IgD-negative memory B cell (primary cell): ENCODE results near the gene TMEM178A. TPM values are rescaled to one million over a fixed set of nuclear protein-coding genes. Genes with fewer than 3 reads are reported as not detected.
"Not testable (repeated sequence)": the region's sequence is repeated elsewhere in the genome, so short reads cannot be mapped to it uniquely, and the experiment has no call there.

Experiments used
- H3K27ac Mint-ChIP-seq, 3 donors: one replicate each; pipeline ENCODE4 v1.8.0; 2020 to 2022; ENCODE audit warnings: mild to moderate bottlenecking in 3 of 3, mixed read lengths in 3 of 3, moderate library complexity in 1 of 3
- H3K27me3 Mint-ChIP-seq: one replicate; pipeline ENCODE4 v1.8.0; 2021; ENCODE audit warnings: mixed read lengths
- H3K36me3 Mint-ChIP-seq: one replicate; pipeline ENCODE4 v1.8.0; 2020; ENCODE audit warnings: mild to moderate bottlenecking, mixed read lengths
- H3K4me1 Mint-ChIP-seq, 3 donors: one replicate each; pipeline ENCODE4 v1.8.0; 2020 to 2022; ENCODE audit warnings: mixed read lengths in 3 of 3, mild to moderate bottlenecking in 1 of 3
- H3K4me3 Mint-ChIP-seq, 4 donors: one replicate each; pipeline ENCODE4 v1.8.0; 2020 to 2022; ENCODE audit warnings: mild to moderate bottlenecking in 4 of 4, mixed read lengths in 4 of 4, moderate library complexity in 3 of 4
- H3K9me3 Mint-ChIP-seq, 3 donors: one replicate each; pipeline ENCODE4 v1.8.0; 2020 to 2021; ENCODE audit warnings: mixed read lengths in 3 of 3, mild to moderate bottlenecking in 1 of 3
- polyA plus RNA-seq: library from polyadenylated mRNA; unstranded; fragments of 300-500 nt; fragmentation: Illumina TruSeq; gene quantifications from one replicate; pipeline ENCODE4 v1.2.3, GENCODE V29; 2021

The TMEM178A gene
- polyA plus RNA-seq, 1 donor from 2014 or later, result not detected

DNA sequence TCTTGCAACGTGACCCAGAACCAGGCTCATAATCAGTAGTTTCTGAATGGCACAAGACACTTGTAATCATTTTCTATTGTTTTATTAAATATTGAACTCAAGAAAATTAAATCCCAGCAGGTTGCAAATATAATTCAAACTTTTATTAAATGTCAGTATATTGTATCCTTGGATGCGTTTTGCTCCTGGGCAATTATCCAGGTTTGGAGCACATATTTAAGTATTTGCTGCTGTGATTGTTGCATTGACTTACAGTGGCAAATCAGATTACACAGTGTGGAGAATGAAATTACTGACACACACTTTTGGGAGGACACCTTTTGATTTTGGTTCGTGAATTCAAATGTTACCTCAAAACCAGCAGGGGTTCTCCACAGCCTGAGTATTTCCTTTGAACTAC lies 27.1 kb upstream of the TMEM178A start:
- Mint-ChIP-seq H3K36me3 (no peaks in the 10 kb centered on the region), H3K4me1 (no peaks in the 10 kb centered on the region), H3K4me3 (no peak overlapping the region), H3K27me3 (peaks cover 4% of the 10 kb centered on the region), H3K9me3 (peaks cover 0 to 2% (median 0%) of the 10 kb centered on the region in 3 donors), H3K27ac (no peak overlapping the region)

DNA sequence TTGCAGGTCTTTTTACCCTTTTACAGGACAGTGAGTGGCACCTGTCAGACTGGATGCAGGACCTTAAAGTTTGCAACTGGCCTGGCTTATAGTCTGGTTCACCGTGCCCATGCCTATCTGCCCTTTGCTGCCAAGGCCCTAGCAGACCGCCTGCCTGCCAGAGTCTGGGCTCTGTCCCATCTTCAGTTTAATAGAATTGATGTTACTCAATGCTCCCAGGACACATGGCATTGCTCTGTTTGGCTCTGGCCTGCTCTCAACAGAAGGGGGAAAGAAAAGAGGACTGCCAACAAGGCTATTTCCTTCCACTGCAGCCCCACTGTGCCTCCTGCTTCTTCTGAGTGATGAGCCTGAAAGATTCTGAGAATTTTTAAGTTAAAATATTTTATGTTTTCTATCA lies 25.6 kb upstream of the TMEM178A start:
- Mint-ChIP-seq H3K4me3 (no peak overlapping the region), H3K9me3 (peaks cover 0 to 2% (median 0%) of the 10 kb centered on the region in 3 donors), H3K4me1 (no peaks in the 10 kb centered on the region), H3K27me3 (peaks cover 4% of the 10 kb centered on the region), H3K27ac (no peak overlapping the region), H3K36me3 (no peaks in the 10 kb centered on the region)

DNA sequence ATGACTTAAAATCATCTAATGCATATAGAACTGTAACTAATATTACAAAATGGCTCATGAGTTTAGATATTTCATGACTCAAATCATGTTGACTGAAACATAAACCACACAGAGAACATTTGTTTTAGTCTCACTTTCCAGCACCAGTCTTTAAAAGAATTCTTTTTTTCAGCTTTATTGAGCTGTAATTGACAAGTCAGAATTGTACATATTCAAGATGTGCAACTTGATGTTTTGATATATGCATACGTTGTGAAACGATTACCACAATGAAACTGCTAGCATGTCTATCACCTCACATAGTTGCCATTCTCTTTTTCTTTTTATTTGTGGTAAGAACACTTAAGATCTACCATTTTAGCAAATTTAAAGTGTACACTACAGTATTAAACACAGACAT lies 25.0 kb upstream of the TMEM178A start:
- Mint-ChIP-seq H3K27ac (no peak overlapping the region), H3K27me3 (peaks cover 4% of the 10 kb centered on the region), H3K4me1 (no peaks in the 10 kb centered on the region), H3K9me3 (peaks cover 0 to 2% (median 0%) of the 10 kb centered on the region in 3 donors), H3K36me3 (no peaks in the 10 kb centered on the region), H3K4me3 (no peak overlapping the region)

DNA sequence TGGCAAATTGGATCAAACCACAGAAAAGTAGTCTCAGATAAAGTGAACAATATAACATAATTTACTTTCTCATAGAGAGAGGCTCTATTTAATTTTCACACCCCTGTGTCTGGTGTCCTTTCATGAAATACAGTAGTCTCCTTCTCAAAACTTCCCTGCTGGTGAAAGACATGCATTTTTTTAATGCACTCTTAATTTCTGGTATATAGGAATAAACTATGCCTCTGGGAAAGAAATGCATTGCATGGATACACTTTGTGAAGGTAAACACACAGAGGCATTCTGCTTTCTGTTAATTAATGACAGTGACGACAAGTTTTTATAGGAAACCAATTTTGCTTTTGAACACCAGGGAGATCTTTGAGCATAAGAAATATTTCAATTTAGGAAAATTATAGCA lies 24.1 kb upstream of the TMEM178A start:
- no peaks in the 10 kb centered on the region for H3K36me3 Mint-ChIP-seq
- H3K4me1 Mint-ChIP-seq, result no peaks in the 10 kb centered on the region
- H3K27ac Mint-ChIP-seq, result no peak overlapping the region
- peaks cover 3% of the 10 kb centered on the region for H3K27me3 Mint-ChIP-seq
- no peak overlapping the region for H3K4me3 Mint-ChIP-seq
- H3K9me3 Mint-ChIP-seq, result peaks cover 0 to 2% (median 0%) of the 10 kb centered on the region in 3 donors

DNA sequence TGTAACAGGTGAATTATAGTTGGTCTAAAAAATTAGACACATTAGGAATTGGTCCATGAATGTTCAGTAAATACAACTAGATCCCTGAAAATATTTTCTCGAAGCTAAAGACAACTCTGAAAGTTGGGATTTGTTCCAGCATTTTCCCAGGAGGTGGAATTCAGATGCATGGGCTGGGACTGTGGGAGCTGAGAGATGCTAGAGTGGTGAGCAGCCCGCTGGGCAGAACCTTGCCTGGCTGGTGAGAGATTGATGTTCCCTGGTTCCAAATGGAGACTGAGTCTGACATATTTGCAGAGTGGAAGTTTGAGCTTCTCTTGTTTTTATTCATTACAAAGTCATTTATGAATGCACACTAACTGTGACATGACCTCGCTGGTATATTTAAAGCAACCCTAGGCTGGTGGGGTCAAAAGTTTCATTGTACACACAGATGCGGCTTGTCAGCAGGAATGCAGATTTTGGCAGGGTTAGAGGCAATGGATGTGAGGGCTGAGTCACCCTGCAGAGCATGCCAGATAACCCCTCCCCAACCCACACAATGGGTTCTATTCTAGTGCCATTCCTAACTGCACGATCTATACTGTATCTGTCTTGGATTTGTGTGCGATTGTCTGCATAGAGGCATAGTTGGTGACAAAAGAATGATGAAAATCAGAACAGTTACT lies 23.5 kb upstream of the TMEM178A start:
- H3K27ac Mint-ChIP-seq, result peak overlapping the region in 1 of 3 donors; percentile 14

DNA sequence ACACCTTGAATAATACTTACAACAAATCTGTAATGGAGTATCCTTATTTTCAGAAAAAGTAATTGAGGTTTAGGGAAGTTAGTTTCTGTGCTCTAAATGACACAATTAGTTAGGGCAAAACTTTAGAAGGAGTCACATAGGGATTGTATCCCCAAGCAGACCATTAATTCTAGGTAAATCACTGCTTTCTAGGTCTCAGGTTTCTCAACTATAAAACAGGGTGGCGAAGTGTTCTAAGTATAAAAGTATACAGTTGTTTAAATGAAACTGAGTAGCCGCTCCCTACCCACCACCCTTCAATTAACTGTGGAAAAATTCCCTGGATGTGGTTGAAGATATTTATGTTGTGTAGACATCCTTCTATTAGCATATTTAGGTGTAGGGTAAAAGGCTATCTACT lies 19.9 kb upstream of the TMEM178A start:
- no peak overlapping the region for H3K27ac Mint-ChIP-seq
- no peaks in the 10 kb centered on the region for H3K9me3 Mint-ChIP-seq
- H3K36me3 Mint-ChIP-seq, result no peaks in the 10 kb centered on the region
- H3K27me3 Mint-ChIP-seq, result no peaks in the 10 kb centered on the region
- no peak overlapping the region for H3K4me3 Mint-ChIP-seq
- no peaks in the 10 kb centered on the region for H3K4me1 Mint-ChIP-seq

More for the DNA sequence above, 23.5 kb upstream of the TMEM178A start:
- H3K27me3 Mint-ChIP-seq, result peaks cover 3% of the 10 kb centered on the region
- H3K4me1 Mint-ChIP-seq, result no peaks in the 10 kb centered on the region
- H3K9me3 Mint-ChIP-seq, result peaks cover 0 to 2% (median 0%) of the 10 kb centered on the region in 3 donors
- H3K4me3 Mint-ChIP-seq, result no peak overlapping the region
- no peaks in the 10 kb centered on the region for H3K36me3 Mint-ChIP-seq

DNA sequence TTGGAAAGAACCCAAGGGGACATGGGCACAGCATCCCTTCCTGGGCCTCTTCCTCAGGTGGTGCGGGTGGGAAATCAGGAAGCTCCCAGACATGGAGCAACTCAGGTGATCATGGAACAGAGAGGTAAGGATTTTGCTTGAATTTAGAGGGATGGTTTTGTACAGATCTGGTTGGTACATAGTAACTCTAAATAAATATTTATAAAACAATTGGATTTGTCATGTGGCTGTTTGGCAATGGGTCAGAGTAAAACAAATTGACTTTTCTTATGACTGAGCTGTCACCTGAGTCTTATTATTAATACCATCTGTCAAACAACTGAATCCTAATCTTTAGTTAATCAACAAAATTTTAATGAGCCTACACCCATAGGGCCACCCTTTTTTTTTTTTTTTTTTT lies 19.4 kb upstream of the TMEM178A start:
- H3K4me3 Mint-ChIP-seq, result no peak overlapping the region
- no peaks in the 10 kb centered on the region for H3K36me3 Mint-ChIP-seq
- H3K27me3 Mint-ChIP-seq, result no peaks in the 10 kb centered on the region
- no peaks in the 10 kb centered on the region for H3K4me1 Mint-ChIP-seq
- H3K27ac Mint-ChIP-seq, result no peak overlapping the region
- H3K9me3 Mint-ChIP-seq, result no peaks in the 10 kb centered on the region

DNA sequence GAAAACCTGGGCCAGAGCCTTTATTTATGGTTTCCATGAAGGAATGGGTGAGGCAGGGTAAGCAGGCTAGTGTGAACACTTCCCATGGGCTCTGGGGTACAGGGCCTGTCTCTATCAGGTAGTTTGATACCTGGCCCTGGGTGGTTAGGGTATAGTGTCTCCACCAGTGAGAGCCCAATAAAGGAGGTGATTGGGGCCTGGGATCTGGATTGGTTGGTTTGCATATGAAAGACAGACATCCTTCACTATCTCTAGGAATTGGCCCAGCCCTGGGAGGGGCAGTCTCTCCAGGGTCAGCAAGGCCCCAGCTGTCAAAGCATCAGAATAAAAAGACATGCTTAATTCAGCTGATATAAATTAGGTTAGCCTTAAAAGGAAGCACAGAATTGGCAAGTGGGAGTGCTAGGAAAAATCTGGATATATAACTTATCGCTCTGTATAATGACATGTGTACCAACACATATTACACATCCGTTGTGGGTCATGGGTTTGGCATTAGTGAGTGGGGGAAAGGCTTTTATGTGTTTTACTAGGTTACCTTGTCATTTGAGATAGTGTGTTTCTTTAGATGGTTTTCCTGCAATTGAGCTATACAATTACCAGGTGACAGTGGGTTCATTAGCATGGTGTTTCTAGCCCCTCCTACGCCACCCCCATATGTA lies 18.5 kb upstream of the TMEM178A start:
- Mint-ChIP-seq H3K27ac (no peak overlapping the region), H3K4me3 (no peak overlapping the region), H3K4me1 (no peaks in the 10 kb centered on the region), H3K27me3 (no peaks in the 10 kb centered on the region), H3K9me3 (no peaks in the 10 kb centered on the region), H3K36me3 (no peaks in the 10 kb centered on the region)

DNA sequence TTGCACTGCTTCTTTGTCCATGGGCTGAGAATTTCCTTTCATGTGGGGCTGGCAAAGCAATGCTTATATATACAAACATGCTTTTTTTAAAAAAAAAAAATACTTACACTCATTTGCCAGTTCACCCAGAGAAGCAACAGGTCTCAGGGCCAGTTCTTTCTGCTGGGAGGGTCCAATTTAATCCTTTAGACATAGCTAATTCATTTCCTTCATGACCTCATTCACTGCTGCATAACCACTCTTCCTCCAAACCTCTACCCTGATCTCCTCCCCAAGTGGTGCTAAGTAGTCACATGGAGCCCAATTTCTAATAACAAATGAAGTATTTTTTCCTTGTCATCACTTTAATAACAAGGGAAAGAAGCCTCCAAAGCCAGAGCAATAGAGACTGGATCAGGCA lies 17.1 kb upstream of the TMEM178A start:
- H3K9me3 Mint-ChIP-seq, result peaks cover 0 to 4% (median 3%) of the 10 kb centered on the region in 3 donors
- no peaks in the 10 kb centered on the region for H3K27me3 Mint-ChIP-seq
- H3K36me3 Mint-ChIP-seq, result no peaks in the 10 kb centered on the region
- no peaks in the 10 kb centered on the region for H3K4me1 Mint-ChIP-seq
- no peak overlapping the region for H3K4me3 Mint-ChIP-seq
- H3K27ac Mint-ChIP-seq, result no peak overlapping the region

DNA sequence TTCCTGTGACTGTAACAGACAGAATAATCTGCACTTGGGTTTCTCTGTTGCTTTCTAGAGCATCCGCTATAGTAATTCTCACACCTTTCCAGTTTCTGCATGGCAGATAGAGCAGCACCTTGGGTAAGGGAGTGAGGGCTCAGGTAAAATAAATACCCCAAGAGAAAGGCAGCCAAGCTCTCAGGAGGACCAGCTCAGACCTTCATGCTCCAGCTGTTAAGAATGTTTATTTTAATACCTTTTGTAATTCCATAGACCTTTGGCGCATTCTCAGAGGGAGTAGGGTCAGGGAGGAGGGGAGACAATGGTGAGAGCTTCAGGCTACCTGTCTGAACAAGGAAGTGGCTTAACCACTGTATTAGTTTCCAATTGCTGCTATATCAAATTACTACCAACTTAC lies 16.2 kb upstream of the TMEM178A start:
- Mint-ChIP-seq H3K4me1 (no peaks in the 10 kb centered on the region), H3K27ac (no peak overlapping the region), H3K9me3 (peaks cover 2 to 9% (median 3%) of the 10 kb centered on the region in 3 donors), H3K36me3 (no peaks in the 10 kb centered on the region), H3K4me3 (no peak overlapping the region), H3K27me3 (no peaks in the 10 kb centered on the region)

DNA sequence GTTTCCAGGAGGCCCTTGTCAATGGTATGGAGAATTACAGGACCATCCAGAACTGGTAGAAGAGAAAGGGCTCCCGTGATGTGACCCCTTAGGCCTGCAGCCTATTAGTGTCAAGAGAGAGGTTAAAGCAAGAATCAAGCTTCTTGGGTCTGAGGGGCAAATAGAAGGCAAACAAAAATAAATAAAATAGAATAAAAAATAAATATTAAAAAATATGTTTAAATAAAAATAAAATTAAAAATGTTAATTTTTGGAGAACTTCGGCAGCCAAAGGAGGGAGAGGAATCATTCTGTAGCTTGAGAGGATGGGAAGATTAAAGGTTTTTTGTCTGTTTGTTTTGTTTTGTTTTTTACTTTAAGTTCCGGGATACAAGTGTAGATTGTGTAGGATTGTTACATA lies 15.2 kb upstream of the TMEM178A start:
- peaks cover 8% of the 10 kb centered on the region for H3K27me3 Mint-ChIP-seq
- H3K4me3 Mint-ChIP-seq, result no peak overlapping the region
- H3K9me3 Mint-ChIP-seq, result peaks cover 3 to 13% (median 3%) of the 10 kb centered on the region in 3 donors
- H3K36me3 Mint-ChIP-seq, result no peaks in the 10 kb centered on the region
- H3K4me1 Mint-ChIP-seq, result no peaks in the 10 kb centered on the region
- H3K27ac Mint-ChIP-seq, result no peak overlapping the region

DNA sequence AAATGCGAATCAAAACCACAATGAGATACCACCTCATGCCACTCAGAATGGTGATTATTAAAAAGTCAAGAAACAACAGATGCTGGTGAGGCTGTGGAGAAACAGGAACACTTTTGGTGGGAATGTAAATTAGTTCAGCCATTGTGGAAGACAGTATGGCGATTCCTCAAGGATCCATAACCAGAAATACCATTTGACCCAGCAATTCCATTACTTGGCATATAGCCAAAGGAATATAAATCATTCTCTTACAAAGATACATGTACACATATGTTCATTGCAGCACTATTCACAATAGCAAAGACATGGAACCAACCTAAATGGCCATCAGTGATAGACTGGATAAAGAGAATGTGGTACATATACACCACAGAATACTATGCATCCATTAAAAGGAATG lies 9.5 kb upstream of the TMEM178A start:
- not testable (repeated sequence) for H3K4me1 Mint-ChIP-seq, H3K4me3 Mint-ChIP-seq, H3K36me3 Mint-ChIP-seq, H3K27ac Mint-ChIP-seq
- H3K27me3 Mint-ChIP-seq, result peaks cover 11% of the 10 kb centered on the region
- H3K9me3 Mint-ChIP-seq, result peaks cover 3 to 13% (median 5%) of the 10 kb centered on the region in 3 donors

DNA sequence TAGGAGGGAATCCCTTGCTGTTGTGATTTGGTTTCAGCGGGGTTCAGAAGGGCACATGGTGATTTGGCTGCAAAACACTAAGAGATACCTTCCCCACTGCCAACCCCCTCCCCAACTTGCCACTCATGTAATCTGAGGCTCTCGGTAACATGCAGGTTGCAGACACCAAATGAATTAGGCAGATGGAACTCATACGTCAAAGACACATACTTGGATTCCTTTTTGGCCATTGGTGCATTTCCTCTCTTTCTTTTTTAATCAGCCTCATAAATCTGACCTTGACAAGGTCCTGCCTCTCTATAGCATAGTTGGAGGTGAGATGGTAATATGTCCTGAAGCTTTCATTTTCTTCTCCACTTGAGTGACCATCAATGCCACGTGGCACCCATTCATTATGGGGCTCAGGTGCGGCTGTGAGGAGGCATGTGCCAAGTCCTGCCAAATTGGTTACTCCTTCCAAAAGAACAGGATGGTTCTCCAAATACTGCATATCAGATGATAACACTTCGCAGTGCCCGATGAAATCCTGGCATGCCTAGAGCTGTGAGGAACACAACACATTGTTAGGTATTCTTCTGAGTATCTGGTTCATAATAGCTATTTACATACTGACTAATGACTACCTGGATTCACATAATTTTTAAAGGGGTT lies 8.3 kb upstream of the TMEM178A start:
- no peak overlapping the region for H3K4me3 Mint-ChIP-seq
- peaks cover 11% of the 10 kb centered on the region for H3K27me3 Mint-ChIP-seq
- H3K36me3 Mint-ChIP-seq, result no peaks in the 10 kb centered on the region
- H3K27ac Mint-ChIP-seq, result no peak overlapping the region
- H3K4me1 Mint-ChIP-seq, result no peaks in the 10 kb centered on the region
- H3K9me3 Mint-ChIP-seq, result peaks cover 3 to 13% (median 5%) of the 10 kb centered on the region in 3 donors

DNA sequence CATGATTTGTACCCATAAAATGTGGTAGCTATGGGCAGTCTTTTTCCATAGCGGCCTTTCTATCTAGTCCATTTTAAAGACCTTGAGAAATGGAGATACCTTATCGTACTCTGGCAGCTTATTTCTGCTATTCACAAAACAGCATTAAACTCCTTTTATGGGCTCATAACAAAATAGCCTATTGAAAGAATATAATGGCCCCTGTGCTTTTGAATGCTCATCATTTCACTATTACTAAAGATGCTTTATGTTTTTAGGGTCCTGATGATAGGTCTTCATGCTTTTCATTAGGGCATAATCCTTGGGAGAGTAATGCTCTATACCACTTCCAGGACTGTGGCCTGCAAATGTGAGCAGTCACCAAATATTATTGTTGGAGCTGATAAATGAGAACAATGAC lies 7.3 kb upstream of the TMEM178A start:
- Mint-ChIP-seq H3K4me1 (no peaks in the 10 kb centered on the region), H3K9me3 (peaks cover 2 to 12% (median 3%) of the 10 kb centered on the region in 3 donors), H3K27ac (no peak overlapping the region), H3K4me3 (no peak overlapping the region), H3K27me3 (peaks cover 13% of the 10 kb centered on the region), H3K36me3 (no peaks in the 10 kb centered on the region)

DNA sequence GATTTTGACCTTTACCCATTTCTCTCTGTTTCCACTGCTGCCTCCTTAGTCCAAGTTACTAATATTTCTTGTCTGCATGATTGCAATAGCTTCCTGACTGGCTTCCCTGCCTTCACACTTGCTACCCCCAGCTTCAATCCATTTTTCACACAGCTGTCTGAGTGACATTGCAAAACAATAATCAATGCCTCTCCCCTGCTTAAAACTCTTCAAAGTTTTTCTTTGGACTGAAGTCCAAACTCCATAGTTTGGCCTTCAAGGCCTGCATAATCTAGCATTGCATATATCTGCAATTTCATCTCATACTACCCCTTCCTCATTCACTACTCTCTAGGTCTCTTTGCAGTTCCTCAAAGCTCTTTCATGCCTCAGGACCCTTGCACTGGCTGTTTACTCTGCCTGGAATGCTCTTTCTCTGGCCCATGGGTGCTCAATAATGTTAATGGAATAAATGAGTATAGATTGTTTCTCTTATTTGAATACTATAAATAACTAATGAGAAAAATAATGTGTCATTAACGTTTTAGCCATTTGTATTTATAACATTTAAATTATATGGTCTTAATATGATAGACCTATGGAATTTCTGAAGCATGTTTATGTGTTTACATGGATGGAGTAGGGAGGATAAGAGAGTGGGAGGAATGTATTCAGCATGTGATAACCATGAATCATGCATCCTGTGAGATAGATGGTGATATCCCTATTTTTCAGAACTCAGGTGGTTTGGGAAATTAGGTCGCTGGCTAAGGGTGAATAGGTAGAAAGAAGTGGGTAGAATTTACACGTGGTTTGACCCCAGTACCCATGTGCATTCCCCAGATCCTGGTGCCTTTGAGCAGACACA lies 5.7 kb upstream of the TMEM178A start:
- Mint-ChIP-seq H3K4me3 (no peak overlapping the region), H3K9me3 (peaks cover 0 to 2% (median 0%) of the 10 kb centered on the region in 3 donors), H3K36me3 (no peaks in the 10 kb centered on the region), H3K27me3 (peaks cover 18% of the 10 kb centered on the region), H3K4me1 (no peaks in the 10 kb centered on the region), H3K27ac (peak overlapping the region in 1 of 3 donors; percentile 8)
